ENCODE measurements around the gene CEP78.

DNA sequence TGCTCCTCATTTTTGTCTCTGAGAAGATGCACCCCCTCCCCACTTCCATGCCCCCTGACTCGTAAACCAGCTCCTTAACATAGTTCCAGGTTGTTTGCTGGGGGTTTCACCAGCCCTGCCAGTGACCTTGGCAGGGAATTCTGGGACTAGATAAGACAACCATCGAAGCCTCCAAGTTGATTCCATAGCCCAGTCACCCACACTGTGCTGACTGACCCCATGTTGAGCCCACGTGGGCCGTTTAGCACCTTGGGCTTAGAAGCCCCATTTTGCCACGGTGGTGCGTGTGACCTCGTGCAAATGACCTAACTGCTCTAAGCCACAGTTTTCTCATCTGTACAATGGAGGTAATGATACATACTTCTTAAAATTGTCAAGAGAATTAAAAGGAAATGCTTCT is 85.6 kb downstream of the CEP78 start:
- TF ChIP-seq, protein P1, sequence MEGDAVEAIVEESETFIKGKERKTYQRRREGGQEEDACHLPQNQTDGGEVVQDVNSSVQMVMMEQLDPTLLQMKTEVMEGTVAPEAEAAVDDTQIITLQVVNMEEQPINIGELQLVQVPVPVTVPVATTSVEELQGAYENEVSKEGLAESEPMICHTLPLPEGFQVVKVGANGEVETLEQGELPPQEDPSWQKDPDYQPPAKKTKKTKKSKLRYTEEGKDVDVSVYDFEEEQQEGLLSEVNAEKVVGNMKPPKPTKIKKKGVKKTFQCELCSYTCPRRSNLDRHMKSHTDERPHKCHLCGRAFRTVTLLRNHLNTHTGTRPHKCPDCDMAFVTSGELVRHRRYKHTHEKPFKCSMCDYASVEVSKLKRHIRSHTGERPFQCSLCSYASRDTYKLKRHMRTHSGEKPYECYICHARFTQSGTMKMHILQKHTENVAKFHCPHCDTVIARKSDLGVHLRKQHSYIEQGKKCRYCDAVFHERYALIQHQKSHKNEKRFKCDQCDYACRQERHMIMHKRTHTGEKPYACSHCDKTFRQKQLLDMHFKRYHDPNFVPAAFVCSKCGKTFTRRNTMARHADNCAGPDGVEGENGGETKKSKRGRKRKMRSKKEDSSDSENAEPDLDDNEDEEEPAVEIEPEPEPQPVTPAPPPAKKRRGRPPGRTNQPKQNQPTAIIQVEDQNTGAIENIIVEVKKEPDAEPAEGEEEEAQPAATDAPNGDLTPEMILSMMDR (IDR thresholded peaks at IDR 0.05) = no peak
- no peak for TF ChIP-seq POLR2A (IDR thresholded peaks at IDR 0.05)
